HepG2 (cell line): ENCODE data around the gene BBS9. TPM values are rescaled to one million over a fixed set of nuclear protein-coding genes. Genes with fewer than 3 reads are reported as not detected.

Experiments used
- ATAC-seq: fragments of 200-7000 bp; cut with Tn5 transposase; 3 replicates; pipeline ENCODE4 v1.9.1; 2020; ENCODE audit warnings: mild to moderate bottlenecking, moderate library complexity
- BruUV-seq: library from RNA; stranded (reverse); fragments of 400-500 nt; replicated peaks from 2 replicates; lab custom pipeline; 2021; lab: Mats Ljungman, UMichigan
- CTCF ChIA-PET: fragments of 300-600 bp; formaldehyde crosslinking; extraction: SDS; loops from one replicate; lab custom pipeline; 2021; ENCODE audit warnings: low total read pairs, inconsistent platforms, low intra/inter-chr PET ratio; lab: Yijun Ruan, JAX
- POLR2A ChIA-PET: fragments of 350-600 bp; sonication (Branson Sonifier 250); formaldehyde crosslinking; loops from one replicate; lab custom pipeline; 2020; ENCODE audit warnings: antibody characterized with exemption, inconsistent platforms; lab: Yijun Ruan, JAX
- DNase-seq: peaks from one replicate; pipeline ENCODE4 v3.0.0-alpha.2; 2015; ENCODE audit warnings: low spot score
- FAIRE-seq: peaks from 3 replicates; lab custom pipeline; 2011; peaks lifted over from hg19 to GRCh38; lab: Jason Lieb, UNC
- H2AFZ ChIP-seq: one replicate; pipeline ENCODE4 v1.6.1; 2011; ENCODE audit warnings: low read length, inconsistent platforms
- H3K27ac ChIP-seq: fragments of 300-600 bp; 3 replicates; pipeline ENCODE4 v1.8.0; 2011; ENCODE audit warnings: mixed run types, mild to moderate bottlenecking, mixed read lengths, low read length, inconsistent platforms; ENCODE audit not compliant: insufficient read depth; ENCODE audit errors: extremely low read length
- H3K27me3 ChIP-seq, 2 experiments: fragments of 200-600 bp in 1 of 2; 2 replicates in 1 of 2; 3 replicates in 1 of 2; pipeline versions ENCODE4 v1.6.0 to v1.8.0; 2011; ENCODE audit warnings: low read length in 2 of 2, mild to moderate bottlenecking in 2 of 2, moderate library complexity in 2 of 2, inconsistent platforms in 1 of 2; ENCODE audit not compliant: insufficient read depth in 2 of 2, control insufficient read depth in 1 of 2
- H3K36me3 ChIP-seq, 2 experiments: fragments of 200-600 bp in 1 of 2; replicated peaks in 1 of 2; 2 replicates in 1 of 2; 3 replicates in 1 of 2; pipeline versions ENCODE4 v1.5.1 to v1.8.0; 2011; ENCODE audit warnings: low read length in 2 of 2, inconsistent platforms in 1 of 2; ENCODE audit not compliant: insufficient read depth in 2 of 2, control insufficient read depth in 1 of 2
- H3K4me1 ChIP-seq: 2 replicates; pipeline ENCODE4 v1.5.1; 2012; ENCODE audit warnings: low read length, inconsistent platforms; ENCODE audit not compliant: insufficient read depth
- H3K4me2 ChIP-seq: 2 replicates; pipeline ENCODE4 v1.6.0; 2011; ENCODE audit warnings: low read depth, low read length, inconsistent platforms
- H3K4me3 ChIP-seq, 3 experiments: fragments of 200-600 bp in 1 of 3; sonication (generic), shearing (Covaris generic) in 1 of 3; replicated peaks in 1 of 3; 2 replicates each; pipeline ENCODE4 v1.5.1; 2011 to 2016; ENCODE audit warnings: low read length in 3 of 3, inconsistent platforms in 2 of 3, low read depth in 2 of 3, mild to moderate bottlenecking in 2 of 3, control low read depth in 1 of 3, mixed read lengths in 1 of 3; ENCODE audit not compliant: insufficient read depth in 1 of 3
- H3K79me2 ChIP-seq: one replicate; pipeline ENCODE4 v1.6.1; 2011; ENCODE audit warnings: low read length, inconsistent platforms; ENCODE audit not compliant: insufficient read depth
- H3K9ac ChIP-seq: 2 replicates; pipeline ENCODE4 v1.6.0; 2011; ENCODE audit warnings: mild to moderate bottlenecking, low read depth, low read length, inconsistent platforms; ENCODE audit not compliant: insufficient read depth
- H3K9me3 ChIP-seq: 2 replicates; pipeline ENCODE4 v1.5.1; 2012; ENCODE audit warnings: mild to moderate bottlenecking, low read length
- H4K20me1 ChIP-seq: 2 replicates; pipeline ENCODE4 v1.6.0; 2011; ENCODE audit warnings: inconsistent platforms, mild to moderate bottlenecking, low read length, moderate library complexity; ENCODE audit not compliant: insufficient read depth
- AKAP8 ChIP-seq: sonication (generic); formaldehyde crosslinking; IDR thresholded peaks from 2 replicates; pipeline ENCODE4 v1.5.1; 2020; ENCODE audit warnings: mild to moderate bottlenecking, missing genetic modification reagents
- GATAD1 ChIP-seq: IDR thresholded peaks from 2 replicates; pipeline ENCODE4 v1.6.1; 2016; ENCODE audit warnings: missing genetic modification reagents, missing compliant biosample characterization
- GATAD2A ChIP-seq: IDR thresholded peaks from 2 replicates; pipeline ENCODE4 v1.6.1; 2016
- KDM4B ChIP-seq: sonication (generic); formaldehyde crosslinking; IDR thresholded peaks from 2 replicates; pipeline ENCODE4 v1.4.0; 2020; ENCODE audit warnings: missing genetic modification reagents
- KMT2A ChIP-seq: sonication (generic); formaldehyde crosslinking; IDR thresholded peaks from 2 replicates; pipeline ENCODE4 v1.4.0; 2020; ENCODE audit warnings: missing genetic modification reagents
- RXRA ChIP-seq: sonication (generic); formaldehyde crosslinking; IDR thresholded peaks from 2 replicates; pipeline ENCODE4 v1.5.1; 2020; ENCODE audit warnings: missing genetic modification reagents
- SMAD9 ChIP-seq: sonication (generic); formaldehyde crosslinking; IDR thresholded peaks from 2 replicates; pipeline ENCODE4 v1.5.1; 2020; ENCODE audit warnings: mild to moderate bottlenecking, missing genetic modification reagents
- ZBTB39 ChIP-seq: sonication (generic); formaldehyde crosslinking; IDR thresholded peaks from 2 replicates; pipeline ENCODE4 v1.5.0; 2020; ENCODE audit warnings: missing genetic modification reagents
- ZMYM2 ChIP-seq: sonication (generic); formaldehyde crosslinking; IDR thresholded peaks from 2 replicates; pipeline ENCODE4 v1.8.0; 2022; ENCODE audit warnings: mild to moderate bottlenecking, missing genetic modification reagents
- ZNF10 ChIP-seq: sonication (generic); formaldehyde crosslinking; IDR thresholded peaks from 2 replicates; pipeline ENCODE4 v1.4.0; 2020; ENCODE audit warnings: mild to moderate bottlenecking, low read depth, missing genetic modification reagents, borderline replicate concordance
- ZNF124 ChIP-seq: sonication (generic); formaldehyde crosslinking; IDR thresholded peaks from 2 replicates; pipeline ENCODE4 v1.4.0; 2020; ENCODE audit warnings: missing genetic modification reagents
- ZNF431 ChIP-seq: sonication (generic); formaldehyde crosslinking; IDR thresholded peaks from 2 replicates; pipeline ENCODE4 v1.9.0; 2022; ENCODE audit warnings: missing genetic modification reagents, low read depth, mild to moderate bottlenecking, borderline replicate concordance
- ZNF468 ChIP-seq: sonication (generic); formaldehyde crosslinking; IDR thresholded peaks from 2 replicates; pipeline ENCODE4 v1.8.0; 2022; ENCODE audit warnings: mild to moderate bottlenecking, moderate library complexity, missing genetic modification reagents
- ZNF563 ChIP-seq: sonication (generic); formaldehyde crosslinking; IDR thresholded peaks from 2 replicates; pipeline ENCODE4 v1.8.0; 2022; ENCODE audit warnings: mild to moderate bottlenecking, moderate library complexity, missing genetic modification reagents
- ZNF646 ChIP-seq: sonication (generic); formaldehyde crosslinking; IDR thresholded peaks from 2 replicates; pipeline ENCODE4 v1.9.0; 2021; ENCODE audit warnings: mild to moderate bottlenecking, missing genetic modification reagents
- ZNF772 ChIP-seq: sonication (generic); formaldehyde crosslinking; IDR thresholded peaks from 2 replicates; pipeline ENCODE4 v1.5.0; 2020; ENCODE audit warnings: mild to moderate bottlenecking, missing genetic modification reagents
- WGBS: methylation state at CpG from one replicate; pipeline ENCODE4 v1.1.6; 2017; ENCODE audit warnings: low lambda C conversion rate; 5-methylcytosine and 5-hydroxymethylcytosine counted together
- in situ Hi-C: cut with HindIII; loops from 2 replicates; pipeline ENCODE4 v1.10.0; 2017; ENCODE audit warnings: low pct_unique_long_range_greater_than_20kb; ENCODE audit not compliant: extremely low pct_ligation_motif_present
- intact Hi-C: fragments of 100-400 bp; cut with micrococcal nuclease; formaldehyde crosslinking; loops from one replicate; pipeline ENCODE4 v1.10.0; 2022; ENCODE audit not compliant: unreplicated experiment
- polyA plus RNA-seq, 8 experiments: library from polyadenylated mRNA; depleted of rRNA in 3 of 8; stranded (reverse) in 7 of 8; unstranded in 1 of 8; fragments of >200 nt; fragmentation: Illumina TruSeq in 4 of 8; extraction: Trizol in 4 of 8; gene quantifications; 2 replicates each; pipeline versions ENCODE4 v1.2.1 to v1.2.3, GENCODE V29; 2011 to 2016; ENCODE audit warnings: low read depth in 4 of 8, missing spikeins in 1 of 8, mixed read lengths in 1 of 8; ENCODE audit not compliant: insufficient read depth in 1 of 8
- total RNA-seq, 5 experiments: library from RNA; depleted of rRNA; stranded (reverse); fragments of >200 nt; fragmentation: Illumina TruSeq; extraction: Trizol; gene quantifications; 2 replicates each; pipeline ENCODE4 v1.2.3, GENCODE V29; 2016; ENCODE audit warnings: low read depth in 1 of 5

The BBS9 gene
- total and polyA plus RNA-seq, 2 of the 13 experiments (the other 11 are each of a cell fraction or from before 2014, with no cell fraction given) = 5.1 to 7.8 TPM

- TF ChIP-seq ZNF563 (CRISPR knock-in tag) (no peak), SMAD9 (CRISPR knock-in tag) (no peak), ZBTB39 (CRISPR knock-in tag) (no peak), ZMYM2 (CRISPR knock-in tag) (no peak), KMT2A (CRISPR knock-in tag) (no peak), GATAD2A (CRISPR knock-in tag) (no peak)
- TF ChIP-seq, all 625 proteins: peak for 0
Measured at GRCh38 chr7:33087356-33087755, 42.0 kb upstream of the BBS9 start (continued).

GRCh38 chr7:33087858-33088257 is 41.5 kb upstream of the BBS9 start:
- H4K20me1 ChIP-seq = no peaks in the 10 kb centered on the region
- CTCF ChIA-PET = no interaction called here
- 58% methylated on average over 2 of the region's 2 CpGs for WGBS
- H3K27me3 ChIP-seq = no peaks in the 10 kb centered on the region
- H3K4me2 ChIP-seq = no peak overlapping the region
- no peak overlapping the region for H2AFZ ChIP-seq
- ATAC-seq (no peak), DNase-seq (no peak), FAIRE-seq (no peak)
- H3K9ac ChIP-seq = no peak overlapping the region
- no peaks in the 10 kb centered on the region for H3K4me1 ChIP-seq
- POLR2A ChIA-PET = no interaction called here
- intact Hi-C loops (no loop called here), in situ Hi-C loops (no loop called here)
- H3K36me3 ChIP-seq = no peaks in the 10 kb centered on the region
- no peak overlapping the region for H3K27ac ChIP-seq
- no peaks in the 10 kb centered on the region; the same call in 1 of the 2 replicates for H3K9me3 ChIP-seq
- H3K79me2 ChIP-seq = no peaks in the 10 kb centered on the region
- no TSS peak for BruUV-seq
- H3K4me3 ChIP-seq = no peak overlapping the region
- TF ChIP-seq AKAP8 (CRISPR knock-in tag) (no peak), ZNF431 (CRISPR knock-in tag) (no peak), ZNF10 (CRISPR knock-in tag) (no peak), ZNF124 (CRISPR knock-in tag) (no peak), ZNF646 (no peak), ZNF468 (CRISPR knock-in tag) (no peak), KDM4B (no peak), GATAD1 (CRISPR knock-in tag) (no peak), ZNF772 (CRISPR knock-in tag) (no peak), RXRA (no peak)
